ENCODE results near the gene CYP4F2.
"Not testable (repeated sequence)": the region's sequence is repeated elsewhere in the genome, so short reads cannot be mapped to it uniquely, and the experiment has no call there.

Gene CYP4F2

GRCh38 chr19:15899561-15899960, 1.7 kb upstream of the CYP4F2 start:
- not testable (repeated sequence) for DNase-seq

GRCh38 chr19:15897026-15897737, 692 bp downstream of the CYP4F2 start:
- DNase-seq = no peak

GRCh38 chr19:15895876-15896430, 1.9 kb downstream of the CYP4F2 start:
- DNase-seq = no peak

GRCh38 chr19:15894359-15894758, 3.5 kb downstream of the CYP4F2 start:
- no peak for DNase-seq

GRCh38 chr19:15893477-15893876, 4.4 kb downstream of the CYP4F2 start:
- no peak for DNase-seq

- DNase-seq = no peak
Measured at GRCh38 chr19:15892012-15892411, 5.9 kb downstream of the CYP4F2 start.

- DNase-seq = no peak
Measured at GRCh38 chr19:15891434-15891833, 6.4 kb downstream of the CYP4F2 start.

- DNase-seq = not testable (repeated sequence)
Measured at GRCh38 chr19:15889339-15889738, 8.5 kb downstream of the CYP4F2 start.

GRCh38 chr19:15885919-15886318, 12.0 kb downstream of the CYP4F2 start:
- DNase-seq = no peak

GRCh38 chr19:15885167-15885566, 12.7 kb downstream of the CYP4F2 start:
- DNase-seq = no peak

- DNase-seq = not testable (repeated sequence)
Measured at GRCh38 chr19:15883329-15883728, 14.5 kb downstream of the CYP4F2 start.

- no peak for DNase-seq
Measured at GRCh38 chr19:15874821-15875474, 22.9 kb downstream of the CYP4F2 start.

- DNase-seq = not testable (repeated sequence)
Measured at GRCh38 chr19:15873771-15874170, 24.1 kb downstream of the CYP4F2 start.

GRCh38 chr19:15871570-15871969, 26.3 kb downstream of the CYP4F2 start:
- DNase-seq = no peak

- no peak for DNase-seq
Measured at GRCh38 chr19:15869873-15870272, 28.0 kb downstream of the CYP4F2 start.

GRCh38 chr19:15869109-15869555, 28.7 kb downstream of the CYP4F2 start:
- DNase-seq = no peak

- no peak for DNase-seq
Measured at GRCh38 chr19:15866636-15867035, 31.2 kb downstream of the CYP4F2 start.

GRCh38 chr19:15864824-15865223, 33.0 kb downstream of the CYP4F2 start:
- no peak for DNase-seq

GRCh38 chr19:15863272-15863671, 34.6 kb downstream of the CYP4F2 start:
- no peak for DNase-seq

- DNase-seq = no peak
Measured at GRCh38 chr19:15862444-15862843, 35.4 kb downstream of the CYP4F2 start.

- no peak for DNase-seq
Measured at GRCh38 chr19:15860522-15860921, 37.4 kb downstream of the CYP4F2 start.

- DNase-seq = no peak
Measured at GRCh38 chr19:15859187-15859586, 38.7 kb downstream of the CYP4F2 start.

- DNase-seq = no peak
Measured at GRCh38 chr19:15850385-15850784, 47.5 kb downstream of the CYP4F2 start.

- no peak for DNase-seq
Measured at GRCh38 chr19:15846923-15847322, 51.0 kb downstream of the CYP4F2 start.

Data from NCI-H226 (cell line).